Mucosa of stomach (tissue), 1 donor: ENCODE measurements around the gene IQSEC2.

Experiments
- H3K27me3 ChIP-seq: one replicate; pipeline ENCODE4 v1.7.0; 2013; ENCODE audit warnings: mild to moderate bottlenecking, low read length; ENCODE audit not compliant: control insufficient read depth, insufficient read depth
- H3K36me3 ChIP-seq: one replicate; pipeline ENCODE4 v1.7.0; 2013; ENCODE audit warnings: low read length; ENCODE audit not compliant: control insufficient read depth, insufficient read depth
- H3K4me1 ChIP-seq: one replicate; pipeline ENCODE4 v1.7.0; 2013; ENCODE audit warnings: mild to moderate bottlenecking, low read length; ENCODE audit not compliant: control insufficient read depth, insufficient read depth
- H3K4me3 ChIP-seq: one replicate; pipeline ENCODE4 v1.7.0; 2013; ENCODE audit warnings: low read length
- H3K9ac ChIP-seq: one replicate; pipeline ENCODE4 v1.7.0; 2013; ENCODE audit warnings: mild to moderate bottlenecking, low read length, moderate library complexity
- H3K9me3 ChIP-seq: one replicate; pipeline ENCODE4 v1.7.0; 2013; ENCODE audit warnings: mild to moderate bottlenecking, low read length, moderate library complexity; ENCODE audit not compliant: control insufficient read depth
- donor health status: Pancreatic carcinoma.

Gene IQSEC2

GRCh38 chrX:53281321-53281822, at the start of gene IQSEC2:
Gene IQSEC2, minus strand, starts transcription at chrX:53281584.
- Histone ChIP-seq H3K4me1 (peaks cover 14% of the 10 kb centered on the region), H3K36me3 (no peaks in the 10 kb centered on the region), H3K9ac (peak within 1 kb of the TSS; percentile 76), H3K9me3 (no peaks in the 10 kb centered on the region), H3K4me3 (peak within 1 kb of the TSS; percentile 36), H3K27me3 (no peaks in the 10 kb centered on the region)

- Histone ChIP-seq H3K4me1 (no peaks in the 10 kb centered on the region), H3K9me3 (no peaks in the 10 kb centered on the region), H3K4me3 (no peak overlapping the region), H3K9ac (no peak overlapping the region), H3K36me3 (no peaks in the 10 kb centered on the region), H3K27me3 (peaks cover 11% of the 10 kb centered on the region)
These were observed 48.9 kb upstream of the IQSEC2 start for GRCh38 chrX:53330331-53330730.

GRCh38 chrX:53324803-53325202, 43.4 kb upstream of the IQSEC2 start:
- no peak overlapping the region for H3K4me3 ChIP-seq
- H3K27me3 ChIP-seq: peaks cover 33% of the 10 kb centered on the region
- no peaks in the 10 kb centered on the region for H3K9me3 ChIP-seq
- no peaks in the 10 kb centered on the region for H3K4me1 ChIP-seq
- H3K36me3 ChIP-seq: no peaks in the 10 kb centered on the region
- no peak overlapping the region for H3K9ac ChIP-seq

GRCh38 chrX:53324085-53324484, 42.7 kb upstream of the IQSEC2 start:
- Histone ChIP-seq H3K4me3 (no peak overlapping the region), H3K27me3 (peaks cover 40% of the 10 kb centered on the region), H3K9me3 (no peaks in the 10 kb centered on the region), H3K36me3 (no peaks in the 10 kb centered on the region), H3K9ac (no peak overlapping the region), H3K4me1 (peaks cover 4% of the 10 kb centered on the region)

- no peaks in the 10 kb centered on the region for H3K9me3 ChIP-seq
- peaks cover 49% of the 10 kb centered on the region for H3K27me3 ChIP-seq
- H3K36me3 ChIP-seq: no peaks in the 10 kb centered on the region
- no peak overlapping the region for H3K4me3 ChIP-seq
- no peak overlapping the region for H3K9ac ChIP-seq
- peaks cover 4% of the 10 kb centered on the region for H3K4me1 ChIP-seq
These were observed 41.8 kb upstream of the IQSEC2 start for GRCh38 chrX:53323196-53323595.

- Histone ChIP-seq H3K4me3 (no peak overlapping the region), H3K9ac (no peak overlapping the region), H3K4me1 (peaks cover 8% of the 10 kb centered on the region), H3K27me3 (peaks cover 55% of the 10 kb centered on the region), H3K9me3 (no peaks in the 10 kb centered on the region), H3K36me3 (no peaks in the 10 kb centered on the region)
These were observed 40.6 kb upstream of the IQSEC2 start for GRCh38 chrX:53321943-53322497.

GRCh38 chrX:53321230-53321942, 40.0 kb upstream of the IQSEC2 start:
- no peak overlapping the region for H3K4me3 ChIP-seq
- H3K9ac ChIP-seq: peak overlapping the region; percentile 39
- peaks cover 52% of the 10 kb centered on the region for H3K27me3 ChIP-seq
- no peaks in the 10 kb centered on the region for H3K36me3 ChIP-seq
- H3K9me3 ChIP-seq: no peaks in the 10 kb centered on the region
- peaks cover 8% of the 10 kb centered on the region for H3K4me1 ChIP-seq

- Histone ChIP-seq H3K4me1 (peaks cover 15% of the 10 kb centered on the region), H3K4me3 (no peak overlapping the region), H3K36me3 (no peaks in the 10 kb centered on the region), H3K27me3 (peaks cover 46% of the 10 kb centered on the region), H3K9me3 (no peaks in the 10 kb centered on the region), H3K9ac (peak overlapping the region; percentile 39)
These were observed 39.3 kb upstream of the IQSEC2 start for GRCh38 chrX:53320543-53321229.

- peaks cover 44% of the 10 kb centered on the region for H3K27me3 ChIP-seq
- peak overlapping the region; percentile 34 for H3K9ac ChIP-seq
These were observed 38.5 kb upstream of the IQSEC2 start for GRCh38 chrX:53319614-53320542.

GRCh38 chrX:53318766-53319353, 37.5 kb upstream of the IQSEC2 start:
- H3K4me3 ChIP-seq: no peak overlapping the region
- peaks cover 44% of the 10 kb centered on the region for H3K27me3 ChIP-seq
- no peaks in the 10 kb centered on the region for H3K36me3 ChIP-seq
- no peaks in the 10 kb centered on the region for H3K9me3 ChIP-seq
- H3K4me1 ChIP-seq: peaks cover 16% of the 10 kb centered on the region
- H3K9ac ChIP-seq: no peak overlapping the region

More at GRCh38 chrX:53319614-53320542, 38.5 kb upstream of the IQSEC2 start:
- H3K36me3 ChIP-seq: no peaks in the 10 kb centered on the region
- no peak overlapping the region for H3K4me3 ChIP-seq
- no peaks in the 10 kb centered on the region for H3K9me3 ChIP-seq
- H3K4me1 ChIP-seq: peaks cover 16% of the 10 kb centered on the region

- Histone ChIP-seq H3K4me3 (no peak overlapping the region), H3K9ac (no peak overlapping the region), H3K4me1 (peaks cover 16% of the 10 kb centered on the region), H3K9me3 (no peaks in the 10 kb centered on the region), H3K36me3 (no peaks in the 10 kb centered on the region), H3K27me3 (peaks cover 41% of the 10 kb centered on the region)
These were observed 36.1 kb upstream of the IQSEC2 start for GRCh38 chrX:53317365-53318069.
